Activated effector memory CD4-positive, alpha-beta T cell treated with Interleukin-2 at 50 U/mL for 16 hours (primary cell): Measurements from ENCODE around the gene NHERF1.

Experiments
- DNase-seq: peaks from one replicate; pipeline ENCODE4 v3.0.0-alpha.2; 2020

NHERF1 gene

DNA sequence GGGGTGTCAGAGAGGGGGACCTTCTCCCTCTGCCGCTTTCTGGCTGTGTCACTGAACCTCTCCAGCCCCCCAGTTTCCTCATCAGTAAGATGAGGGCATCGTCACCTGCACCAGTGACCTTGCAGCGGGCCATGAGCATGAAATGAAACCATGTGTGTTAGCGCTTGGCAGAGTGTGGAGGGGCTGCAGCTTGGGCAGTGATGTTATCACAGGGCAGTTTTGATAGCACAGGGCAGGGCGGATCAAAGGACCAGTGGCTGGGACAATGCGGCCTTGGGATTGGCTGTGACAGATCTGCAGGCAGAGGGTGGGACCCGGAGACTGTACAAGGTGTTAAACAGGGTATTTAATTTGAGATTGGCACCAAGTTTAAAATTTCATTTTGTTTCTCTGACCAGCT lies 66.6 kb downstream of the NHERF1 start:
- DNase-seq: no peak

- no peak for DNase-seq
Observed at GRCh38 chr17:74815550-74816370, 67.3 kb downstream of the NHERF1 start.

DNA sequence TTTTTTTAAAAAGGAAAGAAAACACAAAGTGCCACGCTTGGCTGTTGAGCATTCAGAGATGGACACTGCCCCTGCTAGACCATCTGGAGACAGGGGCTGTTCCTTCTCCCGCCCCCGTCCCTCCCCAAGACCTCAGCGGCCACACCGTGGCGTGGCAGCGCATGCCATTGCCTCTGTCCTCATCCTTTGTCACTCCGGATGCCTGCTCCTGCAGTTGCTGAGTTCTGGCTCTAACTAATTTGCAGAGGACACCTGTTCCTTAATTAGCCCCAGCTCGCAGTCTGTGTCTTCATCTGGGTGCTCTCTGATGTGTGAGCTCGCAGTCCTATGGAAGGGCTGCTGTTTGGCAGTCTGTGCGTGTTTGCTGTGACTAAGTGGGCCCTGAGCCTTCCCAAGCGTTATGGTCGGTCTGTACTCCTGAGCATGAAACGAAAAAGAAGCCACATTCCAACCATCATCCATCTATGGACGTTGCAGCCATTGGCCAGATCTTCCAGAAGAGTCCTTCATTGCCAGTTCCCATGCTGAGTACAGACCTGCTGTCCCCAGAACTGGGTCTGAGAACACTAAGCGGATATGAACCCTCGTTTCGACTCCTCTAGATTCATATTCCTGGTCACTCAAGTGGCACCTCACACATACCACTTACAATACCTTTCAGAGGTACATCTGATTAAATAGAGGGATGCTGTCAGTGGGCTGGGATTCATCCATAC lies 68.6 kb downstream of the NHERF1 start:
- DNase-seq: no peak

GRCh38 chr17:74818291-74818938 lies 70.0 kb downstream of the NHERF1 start:
- no peak for DNase-seq
